Subcutaneous abdominal adipose tissue (tissue), 5 donors: ENCODE measurements around the gene NFKBIB.

Experiments used
- H3K27ac ChIP-seq: one replicate; pipeline ENCODE4 v1.7.0; 2013; ENCODE audit warnings: low read depth, mild to moderate bottlenecking, inconsistent platforms, low read length, moderate library complexity
- H3K27me3 ChIP-seq, 5 donors: one replicate each; pipeline ENCODE4 v1.7.0; 2013; ENCODE audit warnings: low read length in 5 of 5, inconsistent platforms in 1 of 5; ENCODE audit not compliant: control insufficient read depth in 5 of 5, insufficient read depth in 4 of 5
- H3K36me3 ChIP-seq, 5 donors: one replicate each; pipeline ENCODE4 v1.7.0; 2013; ENCODE audit warnings: low read length in 5 of 5; ENCODE audit not compliant: control insufficient read depth in 5 of 5, insufficient read depth in 5 of 5
- H3K4me1 ChIP-seq, 5 donors: one replicate each; pipeline ENCODE4 v1.7.0; 2013; ENCODE audit warnings: low read length in 5 of 5, mild to moderate bottlenecking in 3 of 5, moderate library complexity in 1 of 5; ENCODE audit not compliant: control insufficient read depth in 5 of 5, insufficient read depth in 5 of 5
- H3K4me3 ChIP-seq, 5 donors: one replicate each; pipeline ENCODE4 v1.7.0; 2013; ENCODE audit warnings: low read length in 5 of 5, low read depth in 1 of 5
- H3K9ac ChIP-seq, 5 donors: one replicate each; pipeline ENCODE4 v1.7.0; 2013; ENCODE audit warnings: low read length in 5 of 5, mild to moderate bottlenecking in 4 of 5, moderate library complexity in 3 of 5
- H3K9me3 ChIP-seq, 5 donors: one replicate each; pipeline ENCODE4 v1.7.0; 2013; ENCODE audit warnings: low read length in 5 of 5; ENCODE audit not compliant: control insufficient read depth in 5 of 5
- donor health status: healthy.
- donor health status: healthy.
- donor health status: healthy.
- donor health status: healthy.
- donor health status: healthy.

The NFKBIB gene

GRCh38 chr19:38953677-38954076 lies 53.9 kb downstream of the NFKBIB start:
- Histone ChIP-seq H3K4me1 (peaks cover 2 to 10% (median 7%) of the 10 kb centered on the region in 5 donors), H3K27ac (no peak overlapping the region), H3K4me3 (no peak overlapping the region)

GRCh38 chr19:38956264-38956663 lies 56.5 kb downstream of the NFKBIB start:
- H3K36me3 ChIP-seq = peaks cover 0 to 5% (median 0%) of the 10 kb centered on the region in 5 donors
- H3K9me3 ChIP-seq = no peaks in the 10 kb centered on the region
- no peak overlapping the region for H3K4me3 ChIP-seq
- H3K27ac ChIP-seq = no peak overlapping the region
- H3K27me3 ChIP-seq = no peaks in the 10 kb centered on the region
- peaks cover 0 to 2% (median 0%) of the 10 kb centered on the region in 5 donors for H3K4me1 ChIP-seq
- H3K9ac ChIP-seq = no peak overlapping the region

More at GRCh38 chr19:38953677-38954076, 53.9 kb downstream of the NFKBIB start:
- Histone ChIP-seq H3K36me3 (peaks cover 0 to 5% (median 0%) of the 10 kb centered on the region in 5 donors), H3K27me3 (peaks cover 0 to 5% (median 0%) of the 10 kb centered on the region in 5 donors), H3K9ac (no peak overlapping the region), H3K9me3 (no peaks in the 10 kb centered on the region)

- Histone ChIP-seq H3K9ac (no peak overlapping the region), H3K4me3 (no peak overlapping the region), H3K27me3 (no peaks in the 10 kb centered on the region), H3K9me3 (no peaks in the 10 kb centered on the region), H3K27ac (no peak overlapping the region), H3K36me3 (peaks cover 0 to 4% (median 0%) of the 10 kb centered on the region in 5 donors), H3K4me1 (peaks cover 0 to 9% (median 4%) of the 10 kb centered on the region in 5 donors)
Observed at GRCh38 chr19:38958301-38958700, 58.5 kb downstream of the NFKBIB start.
